IgD-negative memory B cell (primary cell): ENCODE data around the gene GPSM3. TPM values are rescaled to one million over a fixed set of nuclear protein-coding genes. Genes with fewer than 3 reads are reported as not detected.
"Not testable (repeated sequence)": the region's sequence is repeated elsewhere in the genome, so short reads cannot be mapped to it uniquely, and the experiment has no call there.

Experiments
- H3K27ac Mint-ChIP-seq, 3 donors: one replicate each; pipeline ENCODE4 v1.8.0; 2020 to 2022; ENCODE audit warnings: mild to moderate bottlenecking in 3 of 3, mixed read lengths in 3 of 3, moderate library complexity in 1 of 3
- H3K27me3 Mint-ChIP-seq: one replicate; pipeline ENCODE4 v1.8.0; 2021; ENCODE audit warnings: mixed read lengths
- H3K36me3 Mint-ChIP-seq: one replicate; pipeline ENCODE4 v1.8.0; 2020; ENCODE audit warnings: mild to moderate bottlenecking, mixed read lengths
- H3K4me1 Mint-ChIP-seq, 3 donors: one replicate each; pipeline ENCODE4 v1.8.0; 2020 to 2022; ENCODE audit warnings: mixed read lengths in 3 of 3, mild to moderate bottlenecking in 1 of 3
- H3K4me3 Mint-ChIP-seq, 4 donors: one replicate each; pipeline ENCODE4 v1.8.0; 2020 to 2022; ENCODE audit warnings: mild to moderate bottlenecking in 4 of 4, mixed read lengths in 4 of 4, moderate library complexity in 3 of 4
- H3K9me3 Mint-ChIP-seq, 3 donors: one replicate each; pipeline ENCODE4 v1.8.0; 2020 to 2021; ENCODE audit warnings: mixed read lengths in 3 of 3, mild to moderate bottlenecking in 1 of 3
- polyA plus RNA-seq: library from polyadenylated mRNA; unstranded; fragments of 300-500 nt; fragmentation: Illumina TruSeq; gene quantifications from one replicate; pipeline ENCODE4 v1.2.3, GENCODE V29; 2021

GPSM3 gene
- polyA plus RNA-seq, 1 donor from 2014 or later: 156 TPM

- H3K27ac Mint-ChIP-seq: peak overlapping the region; percentile 96 to 100 (median 99)
- peaks cover 3% of the 10 kb centered on the region for H3K36me3 Mint-ChIP-seq
- no peaks in the 10 kb centered on the region for H3K9me3 Mint-ChIP-seq
- peaks cover 21 to 24% (median 22%) of the 10 kb centered on the region in 3 donors for H3K4me1 Mint-ChIP-seq
- H3K27me3 Mint-ChIP-seq: no peaks in the 10 kb centered on the region
- H3K4me3 Mint-ChIP-seq: peak overlapping the region; percentile 92 to 99 (median 98)
These were observed 3.1 kb upstream of the GPSM3 start for GRCh38 chr6:32195652-32195901.

- Mint-ChIP-seq H3K9me3 (no peaks in the 10 kb centered on the region), H3K4me3 (peak overlapping the region; percentile 92 to 99 (median 98)), H3K4me1 (peaks cover 21 to 24% (median 22%) of the 10 kb centered on the region in 3 donors), H3K27ac (peak overlapping the region; percentile 96 to 100 (median 99)), H3K36me3 (peaks cover 3% of the 10 kb centered on the region), H3K27me3 (no peaks in the 10 kb centered on the region)
These were observed 2.6 kb upstream of the GPSM3 start for GRCh38 chr6:32194825-32195651.

- Mint-ChIP-seq H3K27me3 (no peaks in the 10 kb centered on the region), H3K27ac (peak overlapping the region in 2 of 3 donors; percentile 91 to 96), H3K9me3 (no peaks in the 10 kb centered on the region), H3K4me1 (peaks cover 21 to 24% (median 22%) of the 10 kb centered on the region in 3 donors), H3K36me3 (peaks cover 3% of the 10 kb centered on the region), H3K4me3 (peak overlapping the region in 3 of 4 donors; percentile 92 to 99 (median 98))
These were observed 1.9 kb upstream of the GPSM3 start for GRCh38 chr6:32194388-32194787.

GRCh38 chr6:32193096-32193495 lies 653 bp upstream of the GPSM3 start:
- H3K36me3 Mint-ChIP-seq, H3K9me3 Mint-ChIP-seq, H3K27me3 Mint-ChIP-seq: not testable (repeated sequence)
- Mint-ChIP-seq H3K27ac (peak overlapping the region; percentile 96 to 99 (median 96)), H3K4me3 (peak overlapping the region; percentile 92 to 99 (median 96)), H3K4me1 (peaks cover 30 to 34% (median 31%) of the 10 kb centered on the region in 3 donors)

GRCh38 chr6:32191696-32192607 lies 491 bp downstream of the GPSM3 start:
- peak overlapping the region; percentile 96 to 99 (median 96) for H3K27ac Mint-ChIP-seq
- H3K4me1 Mint-ChIP-seq: peaks cover 34 to 36% (median 35%) of the 10 kb centered on the region in 3 donors
- H3K9me3 Mint-ChIP-seq: no peaks in the 10 kb centered on the region
- H3K27me3 Mint-ChIP-seq: no peaks in the 10 kb centered on the region
- H3K36me3 Mint-ChIP-seq: peaks cover 3% of the 10 kb centered on the region
- H3K4me3 Mint-ChIP-seq: peak overlapping the region; percentile 92 to 99 (median 96)

GRCh38 chr6:32190911-32191677 lies 1.3 kb downstream of the GPSM3 start:
- peak overlapping the region; percentile 92 to 99 (median 96) for H3K4me3 Mint-ChIP-seq
- H3K27me3 Mint-ChIP-seq: no peaks in the 10 kb centered on the region
- peak overlapping the region; percentile 96 to 99 (median 96) for H3K27ac Mint-ChIP-seq
- H3K36me3 Mint-ChIP-seq: peaks cover 3% of the 10 kb centered on the region
- no peaks in the 10 kb centered on the region for H3K9me3 Mint-ChIP-seq
- H3K4me1 Mint-ChIP-seq: peaks cover 38 to 41% (median 40%) of the 10 kb centered on the region in 3 donors

- Mint-ChIP-seq H3K4me1 (peaks cover 41 to 44% (median 44%) of the 10 kb centered on the region in 3 donors), H3K36me3 (peaks cover 3% of the 10 kb centered on the region), H3K27ac (peak within 1 kb of the TSS; percentile 97 to 99 (median 98)), H3K4me3 (peak within 1 kb of the TSS; percentile 93 to 99 (median 96)), H3K9me3 (no peaks in the 10 kb centered on the region), H3K27me3 (no peaks in the 10 kb centered on the region)
These were observed 2.2 kb downstream of the GPSM3 start, which contains the start of gene PBX2 for GRCh38 chr6:32190054-32190851. Gene PBX2 (minus strand): TSS chr6:32190202. CDS start chr6:32189915, 287 bp downstream.

GRCh38 chr6:32189742-32190053 lies 2.7 kb downstream of the GPSM3 start:
- Mint-ChIP-seq H3K27me3 (no peaks in the 10 kb centered on the region), H3K27ac (peak overlapping the region; percentile 90 to 99 (median 98)), H3K4me3 (peak overlapping the region; percentile 86 to 98 (median 94)), H3K36me3 (peaks cover 3% of the 10 kb centered on the region), H3K9me3 (no peaks in the 10 kb centered on the region), H3K4me1 (peaks cover 37 to 38% (median 38%) of the 10 kb centered on the region in 3 donors)

GRCh38 chr6:32189069-32189741 lies 3.2 kb downstream of the GPSM3 start:
- H3K27ac Mint-ChIP-seq: peak overlapping the region; percentile 90 to 98 (median 96)
- no peaks in the 10 kb centered on the region for H3K9me3 Mint-ChIP-seq
- peaks cover 3% of the 10 kb centered on the region for H3K36me3 Mint-ChIP-seq
- H3K27me3 Mint-ChIP-seq: no peaks in the 10 kb centered on the region
- peaks cover 33 to 37% (median 35%) of the 10 kb centered on the region in 3 donors for H3K4me1 Mint-ChIP-seq
- H3K4me3 Mint-ChIP-seq: peak overlapping the region; percentile 86 to 97 (median 94)

- Mint-ChIP-seq H3K4me1 (peaks cover 27 to 34% (median 28%) of the 10 kb centered on the region in 3 donors), H3K9me3 (no peaks in the 10 kb centered on the region), H3K4me3 (peak overlapping the region; percentile 86 to 97 (median 94)), H3K36me3 (peaks cover 3% of the 10 kb centered on the region), H3K27me3 (no peaks in the 10 kb centered on the region), H3K27ac (peak overlapping the region; percentile 90 to 98 (median 96))
These were observed 3.9 kb downstream of the GPSM3 start for GRCh38 chr6:32188381-32189068.

GRCh38 chr6:32187725-32188380 lies 4.6 kb downstream of the GPSM3 start:
- Mint-ChIP-seq H3K27ac (peak overlapping the region; percentile 71 to 98 (median 96)), H3K4me1 (peaks cover 24 to 31% (median 27%) of the 10 kb centered on the region in 3 donors), H3K4me3 (peak overlapping the region in 3 of 4 donors; percentile 84 to 95 (median 93))
- not testable (repeated sequence) for H3K36me3 Mint-ChIP-seq, H3K9me3 Mint-ChIP-seq, H3K27me3 Mint-ChIP-seq

- no peaks in the 10 kb centered on the region for H3K27me3 Mint-ChIP-seq
These were observed 5.3 kb downstream of the GPSM3 start for GRCh38 chr6:32187009-32187709.

More at GRCh38 chr6:32187009-32187709, 5.3 kb downstream of the GPSM3 start:
- H3K4me1 Mint-ChIP-seq: peaks cover 24 to 31% (median 27%) of the 10 kb centered on the region in 3 donors
- no peaks in the 10 kb centered on the region for H3K9me3 Mint-ChIP-seq
- H3K36me3 Mint-ChIP-seq: peaks cover 3% of the 10 kb centered on the region
- peak overlapping the region; percentile 93 to 98 (median 96) for H3K27ac Mint-ChIP-seq
- H3K4me3 Mint-ChIP-seq: peak overlapping the region; percentile 30 to 93 (median 84)
